Activated T-helper 2 cell treated with anti-CD3 and anti-CD28 coated beads, Interferon-gamma antibody, Interleukin-2, Interleukin-4, amounts not matched to agents 10 μg/mL and 5 μg/mL and 100 μg/mL, durations not matched to agents 14 hours and 24 hours and 36 hours (primary cell): ENCODE data around the gene EIF5B. TPM values are rescaled to one million over a fixed set of nuclear protein-coding genes. Genes with fewer than 3 reads are reported as not detected.
A peak's percentile ranks its signal among the peaks of the same experiment; 100 is the strongest.

ENCODE experiments used
- DNase-seq: peaks from one replicate; pipeline ENCODE4 v3.0.0; 2021; ENCODE audit warnings: low spot score
- H3K27ac Mint-ChIP-seq: one replicate; pipeline ENCODE4 v1.8.0; 2021; ENCODE audit warnings: mixed read lengths
- H3K27me3 Mint-ChIP-seq: one replicate; pipeline ENCODE4 v1.8.0; 2021; ENCODE audit warnings: low read depth, mixed read lengths
- H3K36me3 Mint-ChIP-seq: one replicate; pipeline ENCODE4 v1.8.0; 2021; ENCODE audit warnings: low read depth, mixed read lengths
- H3K4me1 Mint-ChIP-seq: one replicate; pipeline ENCODE4 v1.8.0; 2021; ENCODE audit warnings: low read depth, mixed read lengths
- H3K4me3 Mint-ChIP-seq: one replicate; pipeline ENCODE4 v1.8.0; 2021; ENCODE audit warnings: low read depth, mild to moderate bottlenecking, moderate library complexity, mixed read lengths
- H3K9me3 Mint-ChIP-seq: one replicate; pipeline ENCODE4 v1.8.0; 2021; ENCODE audit warnings: mixed read lengths
- intact Hi-C: fragments of 100-400 bp; cut with micrococcal nuclease; formaldehyde crosslinking; loops from one replicate; pipeline ENCODE4 v1.15.1; 2023
- total RNA-seq: library from RNA; stranded (reverse); gene quantifications from 2 replicates; pipeline ENCODE4 v1.2.3, GENCODE V29; 2022

Gene EIF5B
- total RNA-seq, 1 donor from 2014 or later, result 81.0 TPM

DNA sequence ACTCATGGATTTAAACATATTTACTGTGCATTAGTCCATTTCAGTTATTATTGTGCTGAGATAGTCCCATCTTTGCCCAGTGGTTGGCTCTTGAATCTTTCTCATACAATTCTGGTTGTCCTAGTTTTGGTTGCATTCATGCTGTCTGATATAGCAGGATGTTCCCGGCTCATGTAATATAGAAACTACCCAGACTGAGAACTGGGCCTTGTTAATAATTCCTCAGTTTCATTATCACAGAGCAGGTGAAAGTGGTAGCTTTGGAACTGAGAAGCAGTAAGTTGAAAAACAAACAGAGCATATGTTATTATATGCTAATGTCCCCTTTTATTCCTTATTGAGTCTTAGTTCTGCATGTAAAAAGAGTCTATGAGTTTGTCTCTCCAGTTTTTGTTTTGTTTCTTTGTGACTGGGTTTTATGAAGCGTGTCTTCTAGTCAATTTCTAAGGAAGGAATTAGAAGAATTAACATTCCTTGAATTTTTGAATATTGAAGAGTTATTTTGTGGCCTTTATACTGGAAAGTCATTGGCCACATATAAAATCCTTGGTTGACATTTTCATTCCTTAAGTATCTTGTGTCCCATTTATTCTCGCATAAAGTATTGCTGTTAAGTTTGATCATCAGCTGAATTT lies 43.3 kb downstream of the EIF5B start:
- Mint-ChIP-seq H3K27ac (no peak overlapping the region), H3K4me1 (peaks cover 18% of the 10 kb centered on the region), H3K27me3 (no peaks in the 10 kb centered on the region), H3K9me3 (no peaks in the 10 kb centered on the region), H3K4me3 (no peak overlapping the region), H3K36me3 (peaks cover 80% of the 10 kb centered on the region)
- intact Hi-C loops, result no loop called here
- no peak for DNase-seq

DNA sequence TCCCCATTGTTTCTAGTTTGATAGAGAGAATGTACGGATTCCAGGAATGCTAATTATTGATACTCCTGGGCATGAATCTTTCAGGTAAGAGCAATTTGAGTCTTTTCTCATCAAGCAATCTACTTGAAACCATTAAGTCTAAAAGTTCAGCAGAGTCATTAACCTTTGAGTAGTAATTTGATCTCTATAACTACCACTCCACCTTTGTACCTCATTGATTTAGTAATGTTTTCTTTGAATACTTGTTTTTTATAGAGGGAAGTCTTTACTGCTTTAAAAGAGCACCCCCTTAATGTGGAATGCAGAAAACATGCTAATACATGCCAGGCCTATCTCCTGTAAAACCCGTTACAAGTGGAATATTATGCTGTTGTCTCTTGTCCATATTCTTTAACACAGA lies 45.0 kb downstream of the EIF5B start:
- no peaks in the 10 kb centered on the region for H3K27me3 Mint-ChIP-seq
- H3K4me3 Mint-ChIP-seq, result no peak overlapping the region
- no peak for DNase-seq
- H3K36me3 Mint-ChIP-seq, result peaks cover 73% of the 10 kb centered on the region
- peaks cover 16% of the 10 kb centered on the region for H3K4me1 Mint-ChIP-seq
- H3K9me3 Mint-ChIP-seq, result no peaks in the 10 kb centered on the region
- intact Hi-C loops, result no loop called here
- H3K27ac Mint-ChIP-seq, result no peak overlapping the region

DNA sequence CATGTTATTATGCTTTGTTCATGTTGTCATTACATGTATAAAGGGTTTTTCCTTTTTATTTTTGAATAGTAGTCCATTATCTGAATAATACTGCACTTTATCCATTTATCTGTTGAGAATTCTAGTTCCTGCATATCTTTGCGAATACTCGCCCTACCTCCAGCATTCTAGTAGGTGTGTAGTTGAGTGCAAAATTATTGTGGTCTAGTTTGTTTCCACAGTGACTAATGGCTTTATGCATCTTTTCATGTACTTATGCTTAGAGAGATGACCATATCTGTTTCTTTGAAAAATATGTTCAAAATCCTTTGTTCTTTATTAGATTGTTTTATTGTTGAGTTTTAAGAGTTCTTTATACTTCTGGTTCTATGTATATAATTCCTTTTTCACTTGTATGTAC lies 48.8 kb downstream of the EIF5B start:
- Mint-ChIP-seq H3K4me3 (no peak overlapping the region), H3K9me3 (no peaks in the 10 kb centered on the region), H3K36me3 (peaks cover 58% of the 10 kb centered on the region), H3K4me1 (peaks cover 13% of the 10 kb centered on the region), H3K27ac (peak overlapping the region; percentile 28), H3K27me3 (no peaks in the 10 kb centered on the region)
- no peak for DNase-seq
- intact Hi-C loops, result no loop called here

DNA sequence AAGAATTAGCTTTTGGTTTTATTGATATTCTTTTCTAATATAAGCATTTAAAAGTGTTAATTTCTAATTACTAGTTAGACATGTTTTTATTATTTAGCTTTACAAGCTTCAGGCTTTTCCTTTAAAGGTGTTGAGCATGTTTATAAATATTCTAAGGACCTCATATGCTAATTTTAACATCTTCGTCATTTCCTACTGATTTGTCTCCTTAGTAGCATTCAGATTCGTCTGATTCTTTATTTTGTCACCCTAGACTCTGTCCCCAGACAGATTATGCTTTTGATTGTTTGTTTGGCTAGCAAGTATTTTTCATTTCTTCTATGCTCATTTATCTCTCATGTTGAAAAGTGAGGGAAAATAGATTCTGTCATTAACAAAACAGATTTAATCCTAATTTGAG lies 51.7 kb downstream of the EIF5B start:
- no peak overlapping the region for H3K27ac Mint-ChIP-seq
- intact Hi-C loops, result no loop called here
- H3K4me3 Mint-ChIP-seq, result no peak overlapping the region
- no peak for DNase-seq
- H3K4me1 Mint-ChIP-seq, result peaks cover 14% of the 10 kb centered on the region
- H3K36me3 Mint-ChIP-seq, result peaks cover 53% of the 10 kb centered on the region
- no peaks in the 10 kb centered on the region for H3K27me3 Mint-ChIP-seq
- H3K9me3 Mint-ChIP-seq, result no peaks in the 10 kb centered on the region

DNA sequence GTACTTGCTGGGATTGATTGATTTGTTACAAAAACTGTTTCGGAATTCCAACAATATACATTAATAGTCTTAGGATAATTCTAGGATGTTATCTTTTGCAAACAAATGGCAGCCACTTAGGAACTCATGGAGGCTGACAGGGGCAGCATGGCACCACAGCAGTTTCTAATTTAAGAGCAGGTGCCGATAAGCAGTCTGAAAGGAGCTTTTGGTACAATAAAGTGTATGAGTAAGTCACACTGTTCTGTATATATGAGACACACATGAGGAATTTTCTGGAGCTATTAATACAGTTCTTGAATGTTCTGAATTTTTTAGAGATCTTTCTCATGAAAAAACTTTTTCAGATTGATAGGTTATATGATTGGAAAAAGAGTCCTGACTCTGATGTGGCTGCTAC lies 52.2 kb downstream of the EIF5B start:
- Mint-ChIP-seq H3K27me3 (no peaks in the 10 kb centered on the region), H3K27ac (no peak overlapping the region), H3K36me3 (peaks cover 55% of the 10 kb centered on the region), H3K4me1 (peaks cover 14% of the 10 kb centered on the region), H3K9me3 (no peaks in the 10 kb centered on the region), H3K4me3 (no peak overlapping the region)
- no peak for DNase-seq
- intact Hi-C loops, result no loop called here

DNA sequence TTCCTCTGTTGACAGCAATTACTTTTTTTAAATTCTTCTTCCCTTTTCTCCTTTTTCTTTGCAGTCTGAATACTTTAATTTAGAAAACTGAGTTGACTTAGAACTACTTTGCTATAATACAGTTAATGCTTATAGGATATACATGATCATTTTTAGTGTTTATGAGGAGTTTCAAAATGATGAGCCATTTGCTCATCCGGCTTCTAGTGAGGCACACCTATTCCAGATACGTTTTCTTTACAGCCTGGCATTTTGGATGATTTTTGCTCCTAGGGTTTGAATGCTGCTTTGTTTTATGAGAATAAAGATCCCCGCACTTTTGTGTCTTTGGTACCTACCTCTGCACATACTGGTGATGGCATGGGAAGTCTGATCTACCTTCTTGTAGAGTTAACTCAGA lies 52.8 kb downstream of the EIF5B start:
- peaks cover 14% of the 10 kb centered on the region for H3K4me1 Mint-ChIP-seq
- no peak for DNase-seq
- H3K9me3 Mint-ChIP-seq, result no peaks in the 10 kb centered on the region
- intact Hi-C loops, result no loop called here
- H3K27ac Mint-ChIP-seq, result no peak overlapping the region
- H3K36me3 Mint-ChIP-seq, result peaks cover 56% of the 10 kb centered on the region
- no peak overlapping the region for H3K4me3 Mint-ChIP-seq
- no peaks in the 10 kb centered on the region for H3K27me3 Mint-ChIP-seq

DNA sequence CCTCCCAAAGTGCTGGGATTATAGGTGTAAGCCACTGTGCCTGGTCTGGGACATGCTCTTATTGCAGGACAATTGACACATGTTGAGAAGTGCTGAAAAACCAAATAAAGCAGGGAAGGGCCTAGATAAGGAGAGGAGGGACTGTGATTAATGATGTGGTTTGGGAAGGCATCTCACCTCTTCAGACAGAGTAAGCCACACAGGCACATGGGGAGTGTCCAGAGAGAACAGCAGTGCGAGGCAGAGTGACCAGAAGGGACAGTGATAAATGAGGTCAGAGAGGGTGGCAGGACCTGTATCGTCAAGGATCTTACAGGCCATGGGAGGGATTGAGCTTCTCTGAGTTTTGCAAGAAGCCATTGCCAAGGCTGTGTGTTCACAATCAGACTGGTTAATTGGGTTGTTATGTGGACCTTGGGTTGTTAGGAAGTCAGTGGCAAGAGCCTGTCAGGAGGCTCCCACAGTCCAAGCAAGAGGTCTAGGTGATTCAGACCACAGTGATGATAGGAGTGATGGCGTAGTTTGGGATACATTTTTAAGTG lies 58.5 kb downstream of the EIF5B start:
- DNase-seq, result no peak
- Mint-ChIP-seq H3K4me3 (no peak overlapping the region), H3K27ac (no peak overlapping the region), H3K4me1 (peaks cover 4% of the 10 kb centered on the region), H3K36me3 (peaks cover 85% of the 10 kb centered on the region), H3K27me3 (no peaks in the 10 kb centered on the region), H3K9me3 (no peaks in the 10 kb centered on the region)
- intact Hi-C loops, result no loop called here

DNA sequence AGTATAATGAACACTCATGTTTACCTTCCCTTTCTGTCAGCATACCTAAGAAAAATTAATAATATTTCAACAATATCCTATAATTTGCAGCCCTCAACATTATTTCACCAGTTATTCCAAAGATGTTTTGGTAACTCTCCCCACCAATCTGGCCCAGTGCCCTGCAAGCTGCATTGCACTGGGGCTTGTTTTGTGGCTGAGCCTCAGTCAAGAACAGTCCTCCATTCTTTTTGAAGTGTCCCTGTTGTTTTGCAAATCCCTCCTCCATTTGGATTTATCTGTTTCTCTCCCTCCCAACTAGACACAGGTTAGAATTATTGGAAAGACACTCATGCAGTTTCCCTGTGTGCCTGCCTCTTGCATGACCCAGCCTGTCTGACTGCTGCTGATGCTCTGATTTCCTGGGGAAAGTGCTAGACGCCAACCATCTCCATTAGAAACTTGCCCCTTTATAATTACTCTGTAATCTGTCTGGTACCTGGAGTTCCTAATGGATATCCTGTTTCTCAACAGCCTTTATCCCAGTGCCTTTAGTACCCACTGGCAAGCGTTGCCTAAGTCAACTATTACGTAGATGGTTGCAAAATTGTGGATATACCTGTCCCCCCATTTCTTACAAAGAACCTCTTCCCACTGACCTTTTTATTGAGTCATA lies 60.2 kb downstream of the EIF5B start:
- Mint-ChIP-seq H3K9me3 (no peaks in the 10 kb centered on the region), H3K27me3 (no peaks in the 10 kb centered on the region), H3K4me1 (no peaks in the 10 kb centered on the region), H3K4me3 (no peak overlapping the region), H3K27ac (no peak overlapping the region), H3K36me3 (peaks cover 79% of the 10 kb centered on the region)
- no peak for DNase-seq
- intact Hi-C loops, result no loop called here

DNA sequence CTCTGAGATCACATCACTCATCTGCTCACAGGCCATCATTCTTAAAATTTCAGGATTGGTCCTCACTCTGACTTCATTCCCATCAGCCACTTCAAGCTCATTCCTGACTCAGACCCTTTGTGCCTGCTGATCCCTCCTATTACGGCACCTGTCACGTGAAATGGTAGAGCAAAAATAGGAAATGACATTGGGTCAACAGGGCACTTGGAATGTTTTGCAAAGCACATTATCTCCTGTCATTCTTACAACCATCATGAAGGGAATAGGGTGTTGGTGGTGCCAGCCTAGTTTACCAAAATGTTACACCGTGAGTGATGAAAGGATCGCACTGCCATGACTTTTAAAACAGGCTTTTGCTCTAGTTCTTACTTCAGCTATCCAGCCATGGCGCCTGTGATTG lies 61.1 kb downstream of the EIF5B start:
- Mint-ChIP-seq H3K36me3 (peaks cover 82% of the 10 kb centered on the region), H3K27me3 (no peaks in the 10 kb centered on the region), H3K9me3 (no peaks in the 10 kb centered on the region), H3K4me1 (peaks cover 5% of the 10 kb centered on the region), H3K4me3 (no peak overlapping the region), H3K27ac (no peak overlapping the region)
- DNase-seq, result no peak
- intact Hi-C loops, result no loop called here

DNA sequence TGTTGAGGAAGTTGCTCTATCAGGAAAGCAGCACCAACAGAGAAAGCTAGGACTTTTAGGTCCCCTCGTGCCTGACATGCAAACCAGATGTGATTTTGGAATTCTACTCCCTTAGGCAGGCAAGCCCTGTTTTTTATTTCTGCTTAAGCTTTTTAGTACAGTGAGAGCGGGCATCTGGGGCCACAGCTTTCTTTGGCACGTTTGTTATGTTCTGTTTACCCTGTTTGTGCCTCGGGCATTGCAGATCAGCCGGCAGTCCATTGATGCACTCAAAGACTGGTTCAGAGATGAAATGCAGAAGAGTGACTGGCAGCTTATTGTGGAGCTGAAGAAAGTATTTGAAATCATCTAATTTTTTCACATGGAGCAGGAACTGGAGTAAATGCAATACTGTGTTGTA lies 61.9 kb downstream of the EIF5B start:
- H3K4me3 Mint-ChIP-seq, result no peak overlapping the region
- intact Hi-C loops, result no loop called here
- H3K36me3 Mint-ChIP-seq, result peaks cover 82% of the 10 kb centered on the region
- peaks cover 8% of the 10 kb centered on the region for H3K4me1 Mint-ChIP-seq
- no peaks in the 10 kb centered on the region for H3K27me3 Mint-ChIP-seq
- no peak for DNase-seq
- H3K27ac Mint-ChIP-seq, result no peak overlapping the region
- H3K9me3 Mint-ChIP-seq, result no peaks in the 10 kb centered on the region

DNA sequence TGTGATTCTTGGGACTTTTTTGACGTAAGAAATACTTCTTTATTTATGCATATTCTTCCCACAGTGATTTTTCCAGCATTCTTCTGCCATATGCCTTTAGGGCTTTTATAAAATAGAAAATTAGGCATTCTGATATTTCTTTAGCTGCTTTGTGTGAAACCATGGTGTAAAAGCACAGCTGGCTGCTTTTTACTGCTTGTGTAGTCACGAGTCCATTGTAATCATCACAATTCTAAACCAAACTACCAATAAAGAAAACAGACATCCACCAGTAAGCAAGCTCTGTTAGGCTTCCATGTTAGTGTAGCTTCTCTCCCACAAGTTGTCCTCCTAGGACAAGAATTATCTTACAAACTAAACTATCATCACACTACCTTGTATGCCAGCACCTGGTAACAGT lies 62.6 kb downstream of the EIF5B start:
- no peak for DNase-seq
- Mint-ChIP-seq H3K36me3 (peaks cover 82% of the 10 kb centered on the region), H3K4me3 (no peak overlapping the region), H3K27ac (no peak overlapping the region), H3K9me3 (no peaks in the 10 kb centered on the region), H3K4me1 (peaks cover 8% of the 10 kb centered on the region), H3K27me3 (no peaks in the 10 kb centered on the region)
- intact Hi-C loops, result no loop called here

DNA sequence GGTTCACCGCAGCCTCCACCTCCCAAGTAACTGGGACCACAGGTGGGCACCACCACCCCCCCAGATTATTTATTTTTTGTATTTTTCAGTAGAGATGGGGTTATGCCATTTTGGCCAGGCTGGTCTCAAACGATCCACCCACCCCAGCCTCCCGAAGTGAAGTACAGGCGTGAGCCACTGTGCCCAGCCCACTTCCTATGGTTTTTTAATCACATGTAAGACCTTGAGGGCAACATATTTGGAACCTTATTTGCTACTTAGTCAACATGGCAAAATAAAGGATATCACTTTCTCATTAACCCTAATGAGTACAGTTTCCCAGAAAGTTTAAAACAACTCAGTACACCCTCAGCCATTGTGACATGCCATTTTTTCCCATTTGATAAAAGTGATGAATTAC lies 64.7 kb downstream of the EIF5B start:
- H3K4me3 Mint-ChIP-seq, result no peak overlapping the region
- H3K4me1 Mint-ChIP-seq, result peaks cover 8% of the 10 kb centered on the region
- H3K27me3 Mint-ChIP-seq, result no peaks in the 10 kb centered on the region
- no peaks in the 10 kb centered on the region for H3K9me3 Mint-ChIP-seq
- no peak for DNase-seq
- no peak overlapping the region for H3K27ac Mint-ChIP-seq
- intact Hi-C loops, result no loop called here
- H3K36me3 Mint-ChIP-seq, result peaks cover 76% of the 10 kb centered on the region

DNA sequence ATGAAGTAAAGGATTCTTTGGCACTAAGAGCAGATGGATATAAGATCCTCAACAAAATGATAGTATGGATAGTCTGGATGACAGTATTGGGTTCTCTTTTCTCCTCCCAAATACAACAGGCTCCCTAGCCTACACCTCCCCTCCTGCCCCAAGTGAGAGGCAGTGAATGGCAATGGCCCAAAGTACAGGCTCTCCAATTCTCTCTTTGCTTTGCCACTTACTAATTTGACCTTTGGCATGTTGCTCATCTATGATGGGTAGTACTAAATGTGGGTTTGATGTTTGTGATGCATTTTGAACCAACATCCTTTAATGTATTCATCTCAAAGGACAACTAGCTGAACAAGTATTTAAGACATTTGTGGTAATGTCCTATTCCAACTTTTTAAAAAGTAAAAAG lies 65.9 kb downstream of the EIF5B start:
- Mint-ChIP-seq H3K9me3 (no peaks in the 10 kb centered on the region), H3K27me3 (no peaks in the 10 kb centered on the region), H3K36me3 (peaks cover 71% of the 10 kb centered on the region), H3K4me1 (peaks cover 11% of the 10 kb centered on the region), H3K27ac (peak overlapping the region; percentile 53), H3K4me3 (no peak overlapping the region)
- intact Hi-C loops, result no loop called here
- DNase-seq, result no peak
